Breast epithelium (tissue), 3 donors: ENCODE measurements around the gene INS.

Experiments used
- CTCF ChIP-seq, 3 donors: fragments of 450-650 bp; IDR thresholded peaks; one replicate each; pipeline ENCODE4 v1.5.1; 2016 to 2017; ENCODE audit warnings: antibody characterized with exemption in 3 of 3, mild to moderate bottlenecking in 3 of 3, moderate library complexity in 3 of 3
- POLR2A ChIP-seq: fragments of 450-650 bp; IDR thresholded peaks from one replicate; pipeline ENCODE4 v1.6.1; 2016; ENCODE audit warnings: antibody characterized with exemption, mild to moderate bottlenecking, moderate library complexity
- POLR2AphosphoS5 ChIP-seq, 3 donors: sonication (generic); formaldehyde crosslinking; IDR thresholded peaks; one replicate each; pipeline ENCODE4 v1.6.1; 2017; ENCODE audit warnings: antibody characterized with exemption in 3 of 3

GRCh38 chr11:2167141-2168045 is 6.4 kb upstream of the INS start:
- TF ChIP-seq POLR2A (no peak), CTCF (IDR thresholded peaks at IDR 0.05) (no peak), POLR2AphosphoS5 (IDR thresholded peaks at IDR 0.05) (no peak)
